GM19324 (cell line): Measurements from ENCODE around the gene REN.

Experiments
- ATAC-seq: cut with Tn5 transposase; IDR thresholded peaks from one replicate; pipeline ENCODE4 v1.9.1; 2021; ENCODE audit warnings: mild to moderate bottlenecking, moderate library complexity; ENCODE audit not compliant: unreplicated experiment, low FRiP score

Gene REN

DNA sequence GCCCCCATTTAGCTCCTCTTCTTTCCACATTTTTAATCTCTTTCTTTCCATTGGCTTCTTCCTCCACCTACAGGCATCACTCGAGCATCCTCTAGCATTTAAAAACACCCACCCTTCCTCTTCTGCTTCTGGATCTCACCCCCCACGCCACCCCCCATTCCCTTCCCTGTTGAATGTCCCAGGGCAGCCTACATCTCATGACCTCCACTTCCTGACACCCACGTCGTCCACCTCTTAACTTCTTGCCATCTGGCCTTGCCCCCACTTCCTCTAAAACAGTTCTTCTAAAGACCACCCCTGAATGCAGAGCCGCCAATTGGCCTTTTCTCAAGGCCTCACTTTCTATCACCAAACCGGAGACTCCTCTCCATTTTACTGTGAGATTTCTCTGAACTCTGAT is 8.2 kb downstream of the REN start:
- ATAC-seq: no peak

- ATAC-seq: no peak
Observed at GRCh38 chr1:204155881-204156280, 10.3 kb downstream of the REN start.

DNA sequence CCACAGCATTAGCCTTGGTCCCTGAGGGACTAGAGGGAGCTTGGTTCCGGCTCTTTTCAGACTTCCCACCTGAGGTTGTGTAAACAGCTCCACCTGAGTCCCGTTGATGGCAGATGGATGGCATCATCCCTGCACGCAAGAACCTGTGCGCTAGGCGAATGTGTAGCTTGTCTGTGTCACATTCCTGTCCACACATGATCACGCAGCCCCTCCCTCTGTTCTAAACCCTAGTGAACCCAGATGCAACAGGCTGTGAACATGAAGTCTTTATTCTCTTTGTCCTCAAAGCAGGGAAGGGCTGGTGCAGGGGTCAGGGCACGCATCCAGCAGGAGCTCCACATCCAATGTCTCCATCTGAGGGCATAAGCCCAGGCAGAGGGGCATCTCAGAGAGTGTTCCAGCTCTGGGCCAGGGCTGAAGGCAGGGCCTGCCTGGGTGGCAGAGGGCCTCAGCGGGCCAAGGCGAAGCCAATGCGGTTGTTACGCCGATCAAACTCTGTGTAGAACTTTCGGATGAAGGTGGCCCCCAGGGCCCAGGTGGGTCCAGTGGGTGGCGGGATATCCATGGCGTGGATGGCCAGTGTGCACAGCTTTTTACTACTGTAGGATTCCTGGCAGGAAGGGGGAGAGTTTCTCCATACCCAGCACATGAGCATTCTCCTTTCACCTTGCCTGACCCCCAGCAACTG is 11.4 kb downstream of the REN start:
- no peak for ATAC-seq

DNA sequence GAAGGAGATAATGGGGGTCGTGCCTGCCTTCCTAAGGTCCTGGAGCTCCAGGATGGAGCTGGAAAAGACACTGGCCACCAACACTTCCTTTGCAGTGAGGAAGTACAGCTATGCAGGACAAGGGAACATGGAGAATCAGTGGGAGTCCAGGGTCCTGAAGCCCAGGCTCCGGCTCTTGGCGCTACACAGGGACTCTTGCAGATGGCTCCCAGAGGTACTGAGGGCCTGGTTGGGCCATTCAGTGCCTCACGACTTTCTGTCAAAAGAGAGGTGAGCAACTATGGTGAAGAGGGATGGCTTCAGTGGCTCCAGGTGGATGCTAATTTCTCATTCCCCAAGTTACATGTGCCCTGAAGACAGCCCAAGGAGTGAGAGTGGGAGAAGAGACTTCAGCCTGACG is 12.5 kb downstream of the REN start:
- no peak for ATAC-seq

DNA sequence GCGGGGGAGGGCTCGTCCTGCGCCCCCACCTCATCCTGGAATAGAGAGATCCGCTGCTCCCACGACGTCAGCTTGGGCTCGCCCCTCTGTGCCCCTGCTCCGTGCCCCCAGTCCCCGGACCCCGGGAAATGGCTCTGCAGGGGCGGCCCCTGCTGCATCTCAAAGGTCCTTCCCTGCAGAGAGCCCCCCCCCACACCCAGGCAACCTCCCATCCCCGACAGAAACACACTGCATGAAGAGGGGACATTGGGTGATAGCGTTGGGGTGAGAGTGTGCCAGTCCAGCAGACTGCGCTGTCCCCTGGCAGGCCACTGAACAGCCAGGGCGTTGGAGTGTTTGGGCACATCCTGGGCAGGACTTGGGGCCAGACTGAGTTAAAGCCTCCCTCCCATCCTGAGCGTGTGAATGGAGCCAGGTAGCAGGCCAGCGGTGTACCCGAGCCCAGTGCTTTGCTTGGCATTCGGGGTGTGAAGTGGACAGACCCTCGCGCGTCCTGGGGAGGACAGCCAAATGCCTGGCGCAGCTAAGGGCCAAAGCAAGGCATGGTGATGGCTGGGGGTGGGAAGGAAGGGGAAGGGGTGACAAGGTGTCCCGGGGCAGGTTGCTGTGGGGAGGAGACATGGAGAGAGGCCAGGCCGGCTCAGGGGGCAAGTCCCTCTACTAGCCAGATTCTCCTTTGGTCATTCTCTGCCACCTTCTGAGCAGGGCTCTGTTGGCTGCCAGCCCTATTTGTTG is 13.7 kb downstream of the REN start:
- no peak for ATAC-seq

- no peak for ATAC-seq
Observed at GRCh38 chr1:204151552-204152309, 14.4 kb downstream of the REN start, which contains the start of gene ETNK2. Gene ETNK2 (minus strand): TSS chr1:204152044. CDS start chr1:204151852, 192 bp downstream.

GRCh38 chr1:204150702-204151551 is 15.2 kb downstream of the REN start:
- no peak for ATAC-seq

GRCh38 chr1:204149635-204150565 is 16.2 kb downstream of the REN start:
- no peak for ATAC-seq

DNA sequence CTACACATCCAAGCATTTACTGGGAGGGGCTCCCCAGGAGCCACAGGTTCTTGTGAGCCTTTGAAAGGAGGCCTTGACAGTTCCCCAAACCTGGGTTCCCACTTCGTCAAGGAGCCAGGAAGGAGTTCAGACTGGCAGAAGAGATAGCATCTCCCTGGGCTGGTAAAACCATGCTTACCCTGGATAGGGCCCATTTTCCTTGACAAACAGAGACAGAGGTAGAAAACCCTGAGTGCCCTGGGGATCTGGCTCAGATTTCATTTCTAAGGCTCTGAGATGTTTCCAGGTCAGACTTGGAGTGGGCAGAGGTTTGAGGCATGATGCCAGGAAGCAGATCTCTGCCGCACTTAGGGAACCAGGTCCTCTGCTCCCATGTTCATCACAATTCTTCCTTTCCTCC is 17.0 kb downstream of the REN start:
- no peak for ATAC-seq

- ATAC-seq: no peak
Observed at GRCh38 chr1:204147406-204148383, 18.4 kb downstream of the REN start.

DNA sequence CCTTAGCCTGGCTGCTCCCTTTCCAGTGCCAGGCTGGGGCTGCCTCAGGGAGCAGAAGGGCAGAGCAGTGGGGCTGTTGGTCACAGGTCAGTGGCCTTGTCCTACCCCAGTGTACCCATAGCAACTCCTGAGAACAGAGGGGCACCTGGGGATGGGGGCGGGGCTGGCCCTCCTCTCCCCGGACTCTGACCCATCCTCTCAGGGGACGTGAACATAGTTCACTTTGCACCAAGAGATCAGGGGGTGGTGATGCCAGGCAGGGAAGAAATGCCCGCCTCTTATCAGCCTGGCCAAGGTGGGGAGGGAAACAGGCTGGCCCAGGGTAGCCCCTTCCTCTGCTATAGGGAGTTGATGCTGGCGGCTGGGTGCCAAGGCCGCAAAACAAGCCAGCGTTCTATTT is 19.2 kb downstream of the REN start:
- ATAC-seq: no peak

- ATAC-seq: no peak
Observed at GRCh38 chr1:204146309-204146708, 19.8 kb downstream of the REN start.

GRCh38 chr1:204145033-204145504 is 21.1 kb downstream of the REN start:
- ATAC-seq: no peak

DNA sequence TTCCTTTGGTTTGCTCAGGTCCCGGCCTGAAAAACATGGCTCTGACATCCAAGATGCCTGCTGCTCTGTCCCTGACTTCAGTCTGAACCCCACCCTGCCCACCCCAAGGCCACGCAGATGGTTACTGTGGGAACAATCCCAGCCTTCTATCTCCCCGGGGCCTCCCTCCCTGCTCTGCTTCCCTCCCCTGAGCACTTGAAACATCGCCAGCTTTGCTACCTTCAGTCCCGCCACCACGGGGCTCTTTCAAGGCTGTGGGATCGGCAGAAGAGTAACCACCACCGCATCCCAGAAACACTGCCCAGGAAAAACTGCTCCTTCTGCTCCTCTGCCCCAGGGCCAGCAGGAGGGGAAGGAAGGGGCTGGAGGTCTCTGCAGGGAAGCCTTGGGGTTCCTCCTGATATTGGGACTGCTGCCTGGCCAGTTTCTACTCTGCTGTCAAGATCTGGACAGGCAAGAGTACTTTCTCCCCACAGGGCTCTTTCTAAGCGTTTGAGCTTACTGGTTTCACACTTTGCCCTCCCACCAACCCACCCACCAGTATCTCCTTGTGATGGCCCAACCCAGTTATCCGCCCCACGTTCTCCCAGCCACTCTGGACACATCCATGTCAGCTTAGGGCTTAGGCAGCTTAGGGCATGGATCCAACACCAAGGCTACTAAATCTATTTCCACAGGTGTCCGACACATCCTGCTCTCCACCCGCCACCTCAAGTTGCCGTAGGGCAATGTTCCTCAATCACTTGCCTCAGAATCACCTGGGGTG is 22.7 kb downstream of the REN start:
- ATAC-seq: no peak

GRCh38 chr1:204142032-204142974 is 23.8 kb downstream of the REN start:
- no peak for ATAC-seq

DNA sequence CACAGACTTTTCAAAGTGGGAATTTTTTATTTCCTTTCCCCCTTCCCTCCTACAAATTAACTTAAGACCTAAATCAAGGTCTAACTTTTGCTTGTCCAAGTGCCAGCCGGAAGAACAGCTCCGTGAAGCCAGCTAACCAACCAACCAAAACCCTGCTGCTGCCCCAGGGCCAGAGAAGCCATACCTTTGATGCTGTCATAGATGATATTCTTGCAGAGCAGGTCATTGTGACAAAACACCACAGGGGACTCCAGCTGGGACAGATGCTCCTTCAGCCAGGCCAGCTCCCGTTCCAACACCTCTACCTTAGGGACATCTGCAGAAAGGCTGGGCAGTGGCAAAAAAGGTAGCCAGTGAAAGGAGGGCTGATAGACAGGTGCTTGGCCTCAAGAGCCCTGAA is 25.0 kb downstream of the REN start:
- ATAC-seq: no peak
